GM18861 (cell line): ENCODE data around the gene TEX10.

ENCODE experiments used
- ATAC-seq: cut with Tn5 transposase; IDR thresholded peaks from one replicate; pipeline ENCODE4 v1.9.1; 2021; ENCODE audit not compliant: unreplicated experiment

Gene TEX10

GRCh38 chr9:100285601-100286000 lies 67.1 kb downstream of the TEX10 start:
- ATAC-seq = no peak

GRCh38 chr9:100285080-100285479 lies 67.7 kb downstream of the TEX10 start:
- ATAC-seq = no peak

- no peak for ATAC-seq
These were observed 68.5 kb downstream of the TEX10 start for GRCh38 chr9:100284247-100284646.

GRCh38 chr9:100282388-100282719 lies 70.4 kb downstream of the TEX10 start:
- no peak for ATAC-seq

GRCh38 chr9:100281676-100282387 lies 70.9 kb downstream of the TEX10 start:
- no peak for ATAC-seq

GRCh38 chr9:100281066-100281465 lies 71.7 kb downstream of the TEX10 start:
- ATAC-seq = no peak

GRCh38 chr9:100277166-100277979 lies 75.4 kb downstream of the TEX10 start:
- no peak for ATAC-seq

- no peak for ATAC-seq
These were observed 83.1 kb downstream of the TEX10 start for GRCh38 chr9:100269656-100270055.

GRCh38 chr9:100268271-100268670 lies 84.5 kb downstream of the TEX10 start:
- ATAC-seq = no peak

GRCh38 chr9:100267211-100267610 lies 85.5 kb downstream of the TEX10 start:
- no peak for ATAC-seq
